B cell (primary cell): Measurements from ENCODE around the gene GSG1L.

Experiments
- EZH2 ChIP-seq: IDR thresholded peaks from 2 replicates; pipeline ENCODE4 v1.6.1; 2012; ENCODE audit warnings: borderline replicate concordance, low read depth, mild to moderate bottlenecking, moderate library complexity, low read length; ENCODE audit not compliant: insufficient read depth, poor library complexity, severe bottlenecking
- TF ChIP-seq, protein P1 (sequence below): fragments of 200-600 bp; IDR thresholded peaks from one replicate; pipeline ENCODE4 v1.8.0; 2022; ENCODE audit warnings: antibody characterized with exemption, mild to moderate bottlenecking

- no peak for TF ChIP-seq EZH2
- TF ChIP-seq, protein P1, sequence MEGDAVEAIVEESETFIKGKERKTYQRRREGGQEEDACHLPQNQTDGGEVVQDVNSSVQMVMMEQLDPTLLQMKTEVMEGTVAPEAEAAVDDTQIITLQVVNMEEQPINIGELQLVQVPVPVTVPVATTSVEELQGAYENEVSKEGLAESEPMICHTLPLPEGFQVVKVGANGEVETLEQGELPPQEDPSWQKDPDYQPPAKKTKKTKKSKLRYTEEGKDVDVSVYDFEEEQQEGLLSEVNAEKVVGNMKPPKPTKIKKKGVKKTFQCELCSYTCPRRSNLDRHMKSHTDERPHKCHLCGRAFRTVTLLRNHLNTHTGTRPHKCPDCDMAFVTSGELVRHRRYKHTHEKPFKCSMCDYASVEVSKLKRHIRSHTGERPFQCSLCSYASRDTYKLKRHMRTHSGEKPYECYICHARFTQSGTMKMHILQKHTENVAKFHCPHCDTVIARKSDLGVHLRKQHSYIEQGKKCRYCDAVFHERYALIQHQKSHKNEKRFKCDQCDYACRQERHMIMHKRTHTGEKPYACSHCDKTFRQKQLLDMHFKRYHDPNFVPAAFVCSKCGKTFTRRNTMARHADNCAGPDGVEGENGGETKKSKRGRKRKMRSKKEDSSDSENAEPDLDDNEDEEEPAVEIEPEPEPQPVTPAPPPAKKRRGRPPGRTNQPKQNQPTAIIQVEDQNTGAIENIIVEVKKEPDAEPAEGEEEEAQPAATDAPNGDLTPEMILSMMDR = no peak
Measured at GRCh38 chr16:27959914-27960313, 103.6 kb downstream of the GSG1L start.
